NK-92 (cell line): ENCODE results near the gene TSEN2.
"Not testable (repeated sequence)": the region's sequence is repeated elsewhere in the genome, so short reads cannot be mapped to it uniquely, and the experiment has no call there.

Experiments used
- DNase-seq: peaks from one replicate; lab custom pipeline; 2025; ENCODE audit not compliant: unreplicated experiment; lab: John Stamatoyannopoulos, UW

The TSEN2 gene

GRCh38 chr3:12484198-12484982 is at the start of gene TSEN2:
TSS of gene TSEN2 (plus strand) at chr3:12484480. CDS start at chr3:12489801, 5,321 bp downstream.
- DNase-seq: peak; percentile 69

GRCh38 chr3:12436514-12437220 is 47.6 kb upstream of the TSEN2 start:
- DNase-seq: no peak

- DNase-seq: no peak
These were observed 47.1 kb upstream of the TSEN2 start for GRCh38 chr3:12437221-12437605.

GRCh38 chr3:12437861-12438260 is 46.4 kb upstream of the TSEN2 start:
- DNase-seq: no peak

- DNase-seq: no peak
These were observed 46.0 kb upstream of the TSEN2 start for GRCh38 chr3:12438318-12438717.

- no peak for DNase-seq
These were observed 44.9 kb upstream of the TSEN2 start for GRCh38 chr3:12439161-12439940.

- no peak for DNase-seq
These were observed 43.2 kb upstream of the TSEN2 start for GRCh38 chr3:12440927-12441714.

GRCh38 chr3:12442654-12443501 is 41.4 kb upstream of the TSEN2 start:
- DNase-seq: no peak

GRCh38 chr3:12443781-12444522 is 40.3 kb upstream of the TSEN2 start:
- DNase-seq: no peak

- DNase-seq: no peak
These were observed 39.5 kb upstream of the TSEN2 start for GRCh38 chr3:12444582-12445471.

- DNase-seq: no peak
These were observed 38.6 kb upstream of the TSEN2 start for GRCh38 chr3:12445523-12446240.

GRCh38 chr3:12446298-12446697 is 38.0 kb upstream of the TSEN2 start:
- no peak for DNase-seq

- DNase-seq: no peak
These were observed 37.2 kb upstream of the TSEN2 start for GRCh38 chr3:12447075-12447474.

GRCh38 chr3:12448404-12449202 is 35.7 kb upstream of the TSEN2 start:
- not testable (repeated sequence) for DNase-seq

- no peak for DNase-seq
These were observed 34.2 kb upstream of the TSEN2 start for GRCh38 chr3:12449889-12450682.

GRCh38 chr3:12451481-12451880 is 32.8 kb upstream of the TSEN2 start:
- no peak for DNase-seq
